Retinal pigment epithelial cell (primary cell): ENCODE results near the gene ASIC2.

ENCODE experiments used
- DNase-seq: peaks from one replicate; pipeline ENCODE4 v3.0.0-alpha.2; 2010; ENCODE audit warnings: low read depth
- H3K4me3 ChIP-seq: 2 replicates; pipeline ENCODE4 v1.5.1; 2011; ENCODE audit warnings: mild to moderate bottlenecking, low read length, control low read depth, moderate library complexity
- TF ChIP-seq, protein P1 (sequence below): conservative IDR thresholded peaks from 2 replicates; pipeline ENCODE4 v1.5.1; 2011; ENCODE audit warnings: low read depth, low read length, control low read depth, inconsistent platforms

Gene ASIC2

GRCh38 chr17:33045216-33045615 is 247.9 kb downstream of the ASIC2 start:
- DNase-seq, result no peak
- H3K4me3 ChIP-seq, result no peak overlapping the region
- TF ChIP-seq, protein P1, sequence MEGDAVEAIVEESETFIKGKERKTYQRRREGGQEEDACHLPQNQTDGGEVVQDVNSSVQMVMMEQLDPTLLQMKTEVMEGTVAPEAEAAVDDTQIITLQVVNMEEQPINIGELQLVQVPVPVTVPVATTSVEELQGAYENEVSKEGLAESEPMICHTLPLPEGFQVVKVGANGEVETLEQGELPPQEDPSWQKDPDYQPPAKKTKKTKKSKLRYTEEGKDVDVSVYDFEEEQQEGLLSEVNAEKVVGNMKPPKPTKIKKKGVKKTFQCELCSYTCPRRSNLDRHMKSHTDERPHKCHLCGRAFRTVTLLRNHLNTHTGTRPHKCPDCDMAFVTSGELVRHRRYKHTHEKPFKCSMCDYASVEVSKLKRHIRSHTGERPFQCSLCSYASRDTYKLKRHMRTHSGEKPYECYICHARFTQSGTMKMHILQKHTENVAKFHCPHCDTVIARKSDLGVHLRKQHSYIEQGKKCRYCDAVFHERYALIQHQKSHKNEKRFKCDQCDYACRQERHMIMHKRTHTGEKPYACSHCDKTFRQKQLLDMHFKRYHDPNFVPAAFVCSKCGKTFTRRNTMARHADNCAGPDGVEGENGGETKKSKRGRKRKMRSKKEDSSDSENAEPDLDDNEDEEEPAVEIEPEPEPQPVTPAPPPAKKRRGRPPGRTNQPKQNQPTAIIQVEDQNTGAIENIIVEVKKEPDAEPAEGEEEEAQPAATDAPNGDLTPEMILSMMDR, result no peak

GRCh38 chr17:33044771-33045170 is 248.3 kb downstream of the ASIC2 start:
- TF ChIP-seq, protein P1, result no peak
- DNase-seq, result no peak
- H3K4me3 ChIP-seq, result no peak overlapping the region

- DNase-seq, result no peak
- TF ChIP-seq, protein P1, result no peak
- no peak overlapping the region for H3K4me3 ChIP-seq
These were observed 252.6 kb downstream of the ASIC2 start for GRCh38 chr17:33040461-33040860.

DNA sequence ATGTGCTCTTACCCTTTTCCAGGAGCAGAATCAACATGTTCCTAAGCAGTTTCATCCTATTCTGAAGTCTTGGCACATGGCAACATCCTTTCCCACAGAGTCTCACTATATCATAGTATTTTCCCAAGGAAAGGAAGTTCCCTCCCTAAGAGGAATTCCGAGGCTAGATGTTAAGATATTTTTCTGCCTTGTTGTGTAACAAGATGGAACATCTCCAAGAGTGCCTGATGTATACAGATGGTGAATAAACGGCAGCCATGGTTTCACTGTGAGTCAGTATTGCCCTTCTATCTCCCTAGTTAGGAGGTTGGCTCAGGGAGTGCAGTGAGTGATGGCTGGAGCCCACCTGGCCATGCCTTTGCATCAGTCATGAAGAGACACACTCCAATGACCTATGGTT is 253.2 kb downstream of the ASIC2 start:
- no peak for DNase-seq
- H3K4me3 ChIP-seq, result no peak overlapping the region
- TF ChIP-seq, protein P1, result no peak

GRCh38 chr17:33038740-33039139 is 254.4 kb downstream of the ASIC2 start:
- TF ChIP-seq, protein P1, result peak; percentile 81
- no peak for DNase-seq
- H3K4me3 ChIP-seq, result no peak overlapping the region

DNA sequence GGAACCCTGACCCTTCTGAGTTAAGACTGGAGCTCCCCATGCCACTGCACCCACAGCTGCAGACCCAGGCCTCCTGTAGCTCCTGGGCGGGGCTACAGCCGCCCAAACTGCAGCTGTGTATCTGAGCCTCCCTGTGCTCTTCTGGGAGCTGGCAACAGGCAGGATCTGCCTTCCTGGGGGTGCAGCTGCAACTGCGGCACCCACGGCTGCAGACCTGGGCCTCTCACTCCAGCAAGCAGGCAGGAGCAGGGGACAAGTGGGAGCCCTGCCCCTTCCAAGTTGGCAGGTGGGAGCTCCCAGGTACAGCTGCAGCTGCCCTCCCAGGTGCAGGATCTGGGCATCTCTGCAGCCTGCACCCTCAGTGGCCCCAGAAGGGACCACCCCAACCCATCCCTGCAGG is 259.9 kb downstream of the ASIC2 start:
- DNase-seq, result no peak
- TF ChIP-seq, protein P1, result no peak
- no peak overlapping the region for H3K4me3 ChIP-seq

GRCh38 chr17:33028778-33029177 is 264.3 kb downstream of the ASIC2 start:
- H3K4me3 ChIP-seq, result no peak overlapping the region
- DNase-seq, result no peak
- TF ChIP-seq, protein P1, result peak; percentile 4
